GM12864 (cell line): ENCODE measurements around the gene OR52K2.

Source experiments
- DNase-seq: peaks from one replicate; pipeline ENCODE4 v3.0.0-alpha.2; 2011; ENCODE audit warnings: low read depth
- H3K4me3 ChIP-seq: 2 replicates; pipeline ENCODE4 v1.5.1; 2011; ENCODE audit warnings: mild to moderate bottlenecking, low read depth, low read length, control low read depth
- TF ChIP-seq, protein P1 (sequence below): IDR thresholded peaks from 2 replicates; pipeline ENCODE4 v1.5.1; 2011; ENCODE audit warnings: low read depth, mild to moderate bottlenecking, moderate library complexity, low read length, control low read depth, inconsistent platforms; ENCODE audit errors: missing control alignments

OR52K2 gene

GRCh38 chr11:4493480-4493818 is 44.4 kb downstream of the OR52K2 start:
- TF ChIP-seq, protein P1, sequence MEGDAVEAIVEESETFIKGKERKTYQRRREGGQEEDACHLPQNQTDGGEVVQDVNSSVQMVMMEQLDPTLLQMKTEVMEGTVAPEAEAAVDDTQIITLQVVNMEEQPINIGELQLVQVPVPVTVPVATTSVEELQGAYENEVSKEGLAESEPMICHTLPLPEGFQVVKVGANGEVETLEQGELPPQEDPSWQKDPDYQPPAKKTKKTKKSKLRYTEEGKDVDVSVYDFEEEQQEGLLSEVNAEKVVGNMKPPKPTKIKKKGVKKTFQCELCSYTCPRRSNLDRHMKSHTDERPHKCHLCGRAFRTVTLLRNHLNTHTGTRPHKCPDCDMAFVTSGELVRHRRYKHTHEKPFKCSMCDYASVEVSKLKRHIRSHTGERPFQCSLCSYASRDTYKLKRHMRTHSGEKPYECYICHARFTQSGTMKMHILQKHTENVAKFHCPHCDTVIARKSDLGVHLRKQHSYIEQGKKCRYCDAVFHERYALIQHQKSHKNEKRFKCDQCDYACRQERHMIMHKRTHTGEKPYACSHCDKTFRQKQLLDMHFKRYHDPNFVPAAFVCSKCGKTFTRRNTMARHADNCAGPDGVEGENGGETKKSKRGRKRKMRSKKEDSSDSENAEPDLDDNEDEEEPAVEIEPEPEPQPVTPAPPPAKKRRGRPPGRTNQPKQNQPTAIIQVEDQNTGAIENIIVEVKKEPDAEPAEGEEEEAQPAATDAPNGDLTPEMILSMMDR: no peak
- H3K4me3 ChIP-seq: no peak overlapping the region
- no peak for DNase-seq

DNA sequence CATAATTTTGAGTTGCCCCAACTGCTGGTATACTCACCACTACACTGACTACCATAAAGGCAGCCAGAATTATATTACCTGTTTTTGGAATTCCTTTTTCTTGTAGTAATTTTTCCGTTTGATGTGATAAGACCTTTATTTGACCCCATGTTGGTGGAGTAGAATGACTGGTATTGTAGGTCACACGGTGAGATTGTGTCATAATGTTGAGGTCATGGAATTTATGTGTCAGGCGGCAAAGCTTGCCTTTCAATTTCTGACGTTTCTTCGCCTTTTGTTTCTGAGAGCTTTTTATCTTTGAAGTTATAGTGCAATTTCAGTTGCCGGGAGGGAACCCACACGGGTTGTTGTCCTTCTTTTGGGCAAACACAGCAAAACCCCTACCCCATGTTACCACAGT is 46.4 kb downstream of the OR52K2 start:
- TF ChIP-seq, protein P1: no peak
- DNase-seq: no peak
- no peak overlapping the region for H3K4me3 ChIP-seq

GRCh38 chr11:4495986-4496385 is 46.9 kb downstream of the OR52K2 start:
- DNase-seq: no peak
- no peak overlapping the region for H3K4me3 ChIP-seq
- TF ChIP-seq, protein P1: no peak

DNA sequence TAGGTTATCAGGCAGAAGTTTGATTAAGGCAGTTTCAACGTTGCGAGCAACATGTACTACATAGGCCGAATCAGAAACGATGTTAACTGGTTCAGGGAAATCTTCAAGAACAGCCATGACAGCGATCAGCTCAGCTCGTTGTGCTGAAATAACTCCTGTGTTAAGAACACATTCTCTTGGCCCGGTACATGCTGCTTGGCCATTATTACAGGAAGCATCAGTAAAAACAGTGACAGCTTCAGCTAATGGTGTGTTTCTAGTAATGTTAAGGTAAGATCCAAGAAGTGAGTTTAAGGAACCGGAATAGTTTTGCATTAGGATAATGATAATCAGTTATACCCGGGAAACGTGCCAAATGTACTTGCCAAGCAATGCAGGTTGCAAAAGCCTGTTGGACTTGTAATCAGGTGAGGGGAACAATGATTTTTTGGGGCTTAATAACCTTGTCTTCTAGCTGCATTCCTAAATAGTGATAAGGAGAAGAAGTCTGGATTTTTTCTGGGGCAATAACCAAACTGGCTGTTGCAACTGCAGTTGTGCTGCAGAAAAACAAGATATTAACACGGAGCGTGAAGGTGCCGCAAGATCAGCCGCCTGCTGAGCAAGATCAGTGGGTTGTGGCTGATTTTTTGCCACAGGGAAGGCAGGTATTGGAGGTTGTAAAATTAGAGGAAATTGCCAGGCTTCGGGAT is 47.6 kb downstream of the OR52K2 start:
- no peak for DNase-seq
- H3K4me3 ChIP-seq: no peak overlapping the region
- TF ChIP-seq, protein P1: no peak
